ELF-1 (cell line): ENCODE data around the gene UBE2D3.

Experiments used
- DNase-seq: peaks from one replicate; pipeline ENCODE4 v3.0.0-alpha.2; 2016; ENCODE audit warnings: low read depth, low spot score

UBE2D3 gene

GRCh38 chr4:102792361-102792936 lies 34.9 kb downstream of the UBE2D3 start:
- DNase-seq = no peak

GRCh38 chr4:102791318-102791835 lies 36.0 kb downstream of the UBE2D3 start:
- no peak for DNase-seq

- no peak for DNase-seq
Observed at GRCh38 chr4:102789317-102789717, 38.0 kb downstream of the UBE2D3 start.

GRCh38 chr4:102787944-102788343 lies 39.4 kb downstream of the UBE2D3 start:
- DNase-seq = no peak

GRCh38 chr4:102787096-102787881 lies 40.1 kb downstream of the UBE2D3 start:
- no peak for DNase-seq

GRCh38 chr4:102786279-102786678 lies 41.1 kb downstream of the UBE2D3 start:
- no peak for DNase-seq

- no peak for DNase-seq
Observed at GRCh38 chr4:102783006-102783405, 44.3 kb downstream of the UBE2D3 start.

GRCh38 chr4:102781570-102781969 lies 45.8 kb downstream of the UBE2D3 start:
- DNase-seq = no peak

GRCh38 chr4:102780476-102781144 lies 46.7 kb downstream of the UBE2D3 start:
- DNase-seq = no peak

- DNase-seq = no peak
Observed at GRCh38 chr4:102779204-102779603, 48.1 kb downstream of the UBE2D3 start.

GRCh38 chr4:102778720-102779119 lies 48.6 kb downstream of the UBE2D3 start:
- DNase-seq = no peak

- DNase-seq = no peak
Observed at GRCh38 chr4:102775805-102776204, 51.5 kb downstream of the UBE2D3 start.

GRCh38 chr4:102774254-102774653 lies 53.1 kb downstream of the UBE2D3 start:
- DNase-seq = no peak

- no peak for DNase-seq
Observed at GRCh38 chr4:102772738-102773340, 54.5 kb downstream of the UBE2D3 start.

GRCh38 chr4:102764901-102765300 lies 62.5 kb downstream of the UBE2D3 start:
- no peak for DNase-seq

- DNase-seq = no peak
Observed at GRCh38 chr4:102761906-102762305, 65.4 kb downstream of the UBE2D3 start.

GRCh38 chr4:102761296-102761701 lies 66.1 kb downstream of the UBE2D3 start:
- DNase-seq = no peak

- peak; percentile 90 for DNase-seq
Observed at GRCh38 chr4:102760645-102761295, 66.6 kb downstream of the UBE2D3 start, which contains the start of gene MANBA. MANBA (minus strand) TSS chr4:102760968; CDS start chr4:102760894, 74 bp downstream.

GRCh38 chr4:102759831-102760644 lies 67.3 kb downstream of the UBE2D3 start:
- no peak for DNase-seq
